Naive thymus-derived CD4-positive, alpha-beta T cell (primary cell): ENCODE results near the gene OSBPL3. TPM values are rescaled to one million over a fixed set of nuclear protein-coding genes. Genes with fewer than 3 reads are reported as not detected.
A peak's percentile ranks its signal among the peaks of the same experiment; 100 is the strongest.

Experiments used
- ATAC-seq: fragments of 150-1000 bp; cut with Tn5 transposase; 2 replicates; pipeline ENCODE4 v1.10.0; 2021; ENCODE audit warnings: mild to moderate bottlenecking, moderate library complexity
- CTCF ChIA-PET: fragments of 350-600 bp; sonication (Branson Sonifier 250); formaldehyde crosslinking; loops from one replicate; lab custom pipeline; 2021; ENCODE audit warnings: antibody characterized with exemption; lab: Charles Lee
- POLR2A ChIA-PET: fragments of 350-600 bp; sonication (Branson Sonifier 250); formaldehyde crosslinking; loops from one replicate; lab custom pipeline; 2021; ENCODE audit warnings: antibody characterized with exemption, inconsistent platforms; lab: Charles Lee
- DNase-seq, 9 donors: peaks; one replicate each; pipeline versions ENCODE4 v3.0.0 to v3.0.0-alpha.2; 2020 to 2022; ENCODE audit warnings: mixed read lengths in 1 of 9
- H3K27ac ChIP-seq: one replicate; pipeline ENCODE4 v1.7.0; 2013; ENCODE audit warnings: mild to moderate bottlenecking, low read depth, low read length, moderate library complexity
- H3K27me3 ChIP-seq, 2 donors: one replicate each; pipeline ENCODE4 v1.7.0; 2013; ENCODE audit warnings: low read length in 2 of 2, mild to moderate bottlenecking in 2 of 2, moderate library complexity in 2 of 2; ENCODE audit not compliant: control insufficient read depth in 2 of 2, insufficient read depth in 2 of 2
- H3K36me3 ChIP-seq, 3 experiments: 1 replicate in 2 of 3; 2 replicates in 1 of 3; pipeline ENCODE4 v1.7.0; 2013; ENCODE audit warnings: low read length in 3 of 3, mild to moderate bottlenecking in 3 of 3, moderate library complexity in 1 of 3; ENCODE audit not compliant: insufficient read depth in 3 of 3, control insufficient read depth in 2 of 3
- H3K4me1 ChIP-seq, 2 donors: one replicate each; pipeline ENCODE4 v1.7.0; 2013; ENCODE audit warnings: low read length in 2 of 2, mild to moderate bottlenecking in 2 of 2, moderate library complexity in 1 of 2; ENCODE audit not compliant: control insufficient read depth in 2 of 2, insufficient read depth in 2 of 2
- H3K4me3 ChIP-seq: 2 replicates; pipeline ENCODE4 v1.7.0; 2013; ENCODE audit warnings: mild to moderate bottlenecking, low read length
- H3K9me3 ChIP-seq, 3 experiments: 1 replicate in 2 of 3; 2 replicates in 1 of 3; pipeline ENCODE4 v1.7.0; 2013; ENCODE audit warnings: low read length in 3 of 3; ENCODE audit not compliant: control insufficient read depth in 2 of 3
- H3K27ac Mint-ChIP-seq, 9 donors: one replicate each; pipeline ENCODE4 v1.8.0; 2020 to 2022; ENCODE audit warnings: mixed read lengths in 9 of 9, mild to moderate bottlenecking in 8 of 9, moderate library complexity in 5 of 9, inconsistent platforms in 2 of 9
- H3K27me3 Mint-ChIP-seq, 5 donors: one replicate each; pipeline ENCODE4 v1.8.0; 2021 to 2022; ENCODE audit warnings: mixed read lengths in 5 of 5, mild to moderate bottlenecking in 1 of 5
- H3K36me3 Mint-ChIP-seq, 5 donors: one replicate each; pipeline ENCODE4 v1.8.0; 2020 to 2022; ENCODE audit warnings: mixed read lengths in 5 of 5, mild to moderate bottlenecking in 3 of 5, inconsistent platforms in 1 of 5
- H3K4me1 Mint-ChIP-seq, 7 donors: one replicate each; pipeline ENCODE4 v1.8.0; 2020 to 2022; ENCODE audit warnings: mixed read lengths in 7 of 7, mild to moderate bottlenecking in 3 of 7, inconsistent platforms in 1 of 7
- H3K4me3 Mint-ChIP-seq, 10 donors: one replicate each; pipeline ENCODE4 v1.8.0; 2020 to 2022; ENCODE audit warnings: mild to moderate bottlenecking in 10 of 10, mixed read lengths in 10 of 10, moderate library complexity in 6 of 10, inconsistent platforms in 2 of 10
- H3K9me3 Mint-ChIP-seq, 11 donors: one replicate each; pipeline ENCODE4 v1.8.0; 2020 to 2022; ENCODE audit warnings: mixed read lengths in 11 of 11, mild to moderate bottlenecking in 4 of 11, inconsistent platforms in 1 of 11, moderate library complexity in 1 of 11
- intact Hi-C, 2 donors: fragments of 100-400 bp; cut with micrococcal nuclease; formaldehyde crosslinking; loops; one replicate each; pipeline ENCODE4 v1.15.1; 2023
- polyA plus RNA-seq, 2 donors: library from polyadenylated mRNA; unstranded; fragments of 300-500 nt; fragmentation: Illumina TruSeq; gene quantifications; one replicate each; pipeline ENCODE4 v1.2.3, GENCODE V29; 2021
- total RNA-seq, 6 experiments: library from RNA in 5 of 6; stranded (reverse) in 5 of 6; gene quantifications; 1 replicate in 5 of 6; 2 replicates in 1 of 6; pipeline ENCODE4 v1.2.3 and lab custom pipeline; 2021 to 2026

Gene OSBPL3
- total and polyA plus RNA-seq, 7 experiments from 2014 or later: 4.5 to 75.7 (median 19.2) TPM

DNA sequence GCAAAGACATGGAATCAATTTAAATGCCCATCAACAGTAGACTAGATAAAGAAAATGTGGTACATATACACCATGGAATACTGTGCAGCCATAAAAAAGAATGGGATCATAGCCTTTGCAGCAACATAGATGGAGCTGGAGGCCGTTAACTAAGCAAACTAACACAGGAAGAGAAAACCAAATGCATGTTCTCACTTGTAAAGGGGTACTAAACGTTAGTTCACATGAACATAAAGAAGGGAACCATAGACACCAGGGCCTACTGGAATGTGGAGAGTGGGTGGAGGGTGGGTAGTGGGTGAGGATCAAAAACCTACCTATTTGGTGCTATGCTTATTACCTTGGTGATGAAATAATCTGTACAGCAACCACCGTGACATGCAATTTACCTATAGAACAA, 144.3 kb downstream of the OSBPL3 start:
- Mint-ChIP-seq H3K27me3 (no peaks in the 10 kb centered on the region), H3K4me3 (peak overlapping the region in 1 of 10 donors; percentile 59), H3K27ac (peak overlapping the region in 1 of 9 donors; percentile 16), H3K4me1 (peaks cover 14 to 60% (median 21%) of the 10 kb centered on the region in 7 donors), H3K36me3 (peaks cover 3 to 47% (median 31%) of the 10 kb centered on the region in 5 donors), H3K9me3 (no peaks in the 10 kb centered on the region)
- no peaks in the 10 kb centered on the region for H3K9me3 ChIP-seq
- POLR2A ChIA-PET: interaction anchor here (1.0 to 1.1 kb wide), 2 partner anchors 15 to 144 kb away, joined by 3 to 4 read pairs; no protein-coding TSS in a partner anchor
- CTCF ChIA-PET: interaction anchor here (1.2 to 3.0 kb wide), 2 partner anchors 15 to 143 kb away, joined by 3 to 14 read pairs; no protein-coding TSS in a partner anchor
- H3K27me3 ChIP-seq: no peaks in the 10 kb centered on the region
- no peak for ATAC-seq
- peaks cover 4 to 19% of the 10 kb centered on the region in 2 donors for H3K4me1 ChIP-seq
- DNase-seq: no peak
- no peak overlapping the region for H3K4me3 ChIP-seq
- H3K27ac ChIP-seq: no peak overlapping the region
- H3K36me3 ChIP-seq: peaks cover 0 to 8% (median 5%) of the 10 kb centered on the region in 3 experiments
- intact Hi-C loops: loop anchor here in 1 of 2 donors (2.0 kb wide), 1 partner anchor 15 kb away; no protein-coding TSS in a partner anchor

DNA sequence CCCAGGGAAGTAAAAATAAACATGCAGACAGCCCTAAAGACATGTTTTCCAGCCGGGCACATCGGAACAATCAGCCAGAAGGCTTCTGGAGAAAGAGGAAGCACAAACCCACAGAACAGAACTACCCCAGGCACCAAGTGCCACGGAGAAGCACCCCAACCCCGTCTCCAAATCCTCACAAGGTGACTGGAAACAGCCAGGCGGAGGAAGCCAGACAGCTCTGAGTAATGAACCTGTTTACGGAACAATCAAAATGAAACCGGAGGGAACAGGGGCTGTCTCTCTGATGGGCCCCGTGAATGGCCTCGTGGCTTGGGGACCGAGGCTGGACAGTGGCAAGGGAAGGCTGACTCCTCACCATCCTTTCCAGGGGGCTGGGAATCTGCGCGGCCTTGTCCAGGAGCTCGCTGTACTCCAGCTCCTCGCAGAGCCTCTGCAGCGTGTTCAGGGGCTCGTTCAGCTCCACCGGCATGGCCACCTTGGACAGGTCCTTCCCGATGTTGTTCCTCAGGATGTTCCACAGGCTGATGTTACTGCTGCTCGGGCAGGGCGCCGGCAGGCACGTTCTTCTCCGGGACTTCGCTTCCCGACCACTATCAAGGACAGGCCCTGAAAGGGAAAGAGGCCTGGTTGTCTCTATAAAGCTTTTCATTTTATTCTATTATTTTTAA, 145.7 kb downstream of the OSBPL3 start:
- peaks cover 14 to 72% (median 22%) of the 10 kb centered on the region in 7 donors for H3K4me1 Mint-ChIP-seq

DNA sequence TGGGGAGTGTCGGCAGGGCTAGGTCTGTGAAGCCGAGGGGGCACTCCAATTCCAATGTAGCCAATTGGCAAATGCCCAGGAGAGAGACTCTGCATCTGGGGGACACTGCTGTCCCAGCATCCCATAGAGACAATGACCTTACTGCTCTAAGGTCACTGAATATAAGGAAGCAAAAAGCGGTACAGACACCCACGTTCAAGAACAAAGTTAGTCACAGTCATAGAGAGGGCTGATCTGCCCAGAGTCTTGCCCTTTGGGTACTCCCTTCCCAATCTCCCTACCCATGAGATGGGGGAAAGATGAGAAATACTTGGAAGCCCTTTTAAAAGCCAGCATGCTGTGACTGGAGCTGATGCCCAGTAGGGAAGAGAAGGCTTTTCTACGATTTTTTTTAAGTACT, 146.4 kb downstream of the OSBPL3 start:
- Histone ChIP-seq H3K4me3 (no peak overlapping the region), H3K27ac (no peak overlapping the region), H3K27me3 (no peaks in the 10 kb centered on the region), H3K9me3 (no peaks in the 10 kb centered on the region), H3K4me1 (peaks cover 4 to 19% of the 10 kb centered on the region in 2 donors), H3K36me3 (peaks cover 0 to 21% (median 13%) of the 10 kb centered on the region in 3 experiments)
- Mint-ChIP-seq H3K36me3 (peaks cover under 1 to 48% (median 29%) of the 10 kb centered on the region in 5 donors), H3K27me3 (no peaks in the 10 kb centered on the region), H3K4me3 (no peak overlapping the region), H3K4me1 (peaks cover 14 to 73% (median 27%) of the 10 kb centered on the region in 7 donors), H3K9me3 (no peaks in the 10 kb centered on the region), H3K27ac (peak overlapping the region in 2 of 9 donors; percentile 31 to 50)
- intact Hi-C loops: no loop called here
- DNase-seq (no peak), ATAC-seq (peak; percentile 62)
- ChIA-PET CTCF (interaction anchor here (0.8 to 3.0 kb wide), 2 partner anchors 11 to 13 kb away, joined by 3 to 14 read pairs; no protein-coding TSS in a partner anchor), POLR2A (no interaction called here)

More for the DNA sequence above, 145.7 kb downstream of the OSBPL3 start:
- Histone ChIP-seq H3K36me3 (peaks cover 0 to 16% (median 13%) of the 10 kb centered on the region in 3 experiments), H3K27me3 (no peaks in the 10 kb centered on the region), H3K4me3 (no peak overlapping the region), H3K9me3 (no peaks in the 10 kb centered on the region), H3K27ac (no peak overlapping the region), H3K4me1 (peaks cover 4 to 19% of the 10 kb centered on the region in 2 donors)
- ChIA-PET CTCF (interaction anchor here (1.2 to 3.0 kb wide), 2 partner anchors 13 to 145 kb away, joined by 3 to 14 read pairs; no protein-coding TSS in a partner anchor), POLR2A (no interaction called here)
- DNase-seq (no peak), ATAC-seq (peak; percentile 67)
- H3K36me3 Mint-ChIP-seq: peaks cover 3 to 48% (median 31%) of the 10 kb centered on the region in 5 donors
- no peaks in the 10 kb centered on the region for H3K27me3 Mint-ChIP-seq
- H3K9me3 Mint-ChIP-seq: no peaks in the 10 kb centered on the region
- no peak overlapping the region for H3K4me3 Mint-ChIP-seq
- H3K27ac Mint-ChIP-seq: peak overlapping the region in 1 of 9 donors; percentile 50
- intact Hi-C loops: no loop called here

DNA sequence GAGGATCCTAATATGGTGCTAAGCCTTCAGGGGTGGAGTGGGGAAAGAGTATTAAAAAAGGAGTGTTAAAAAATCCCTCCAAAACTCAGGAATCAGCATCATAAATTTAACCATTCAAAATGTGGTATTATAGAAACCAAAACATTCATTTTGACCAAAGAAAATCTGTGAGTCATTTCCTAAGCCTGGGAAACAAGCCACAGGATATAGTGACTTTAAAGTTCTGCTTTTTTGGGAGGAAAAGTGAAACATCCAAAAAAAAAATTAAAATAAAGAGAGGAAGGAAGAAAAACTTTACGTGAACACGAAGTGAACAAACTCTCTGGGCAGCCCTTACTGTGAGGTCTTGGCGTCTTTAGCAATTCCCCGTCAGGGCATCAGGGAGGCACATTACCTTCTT, 148.7 kb downstream of the OSBPL3 start:
- no peak overlapping the region for H3K27ac ChIP-seq
- Mint-ChIP-seq H3K4me3 (no peak overlapping the region), H3K27me3 (no peaks in the 10 kb centered on the region), H3K36me3 (peaks cover 0 to 56% (median 24%) of the 10 kb centered on the region in 5 donors), H3K27ac (peak overlapping the region in 1 of 9 donors; percentile 1), H3K4me1 (peaks cover 16 to 78% (median 31%) of the 10 kb centered on the region in 7 donors), H3K9me3 (no peaks in the 10 kb centered on the region)
- ATAC-seq (peak; percentile 12), DNase-seq (no peak)
- no peaks in the 10 kb centered on the region for H3K9me3 ChIP-seq
- intact Hi-C loops: no loop called here
- POLR2A ChIA-PET: no interaction called here
- H3K27me3 ChIP-seq: no peaks in the 10 kb centered on the region
- H3K36me3 ChIP-seq: peaks cover 0 to 21% (median 13%) of the 10 kb centered on the region in 3 experiments
- CTCF ChIA-PET: interaction anchor here (1.0 to 1.2 kb wide), 2 partner anchors 12 to 239 kb away, joined by 7 to 8 read pairs; no protein-coding TSS in a partner anchor
- peaks cover 16 to 22% of the 10 kb centered on the region in 2 donors for H3K4me1 ChIP-seq
- no peak overlapping the region for H3K4me3 ChIP-seq

DNA sequence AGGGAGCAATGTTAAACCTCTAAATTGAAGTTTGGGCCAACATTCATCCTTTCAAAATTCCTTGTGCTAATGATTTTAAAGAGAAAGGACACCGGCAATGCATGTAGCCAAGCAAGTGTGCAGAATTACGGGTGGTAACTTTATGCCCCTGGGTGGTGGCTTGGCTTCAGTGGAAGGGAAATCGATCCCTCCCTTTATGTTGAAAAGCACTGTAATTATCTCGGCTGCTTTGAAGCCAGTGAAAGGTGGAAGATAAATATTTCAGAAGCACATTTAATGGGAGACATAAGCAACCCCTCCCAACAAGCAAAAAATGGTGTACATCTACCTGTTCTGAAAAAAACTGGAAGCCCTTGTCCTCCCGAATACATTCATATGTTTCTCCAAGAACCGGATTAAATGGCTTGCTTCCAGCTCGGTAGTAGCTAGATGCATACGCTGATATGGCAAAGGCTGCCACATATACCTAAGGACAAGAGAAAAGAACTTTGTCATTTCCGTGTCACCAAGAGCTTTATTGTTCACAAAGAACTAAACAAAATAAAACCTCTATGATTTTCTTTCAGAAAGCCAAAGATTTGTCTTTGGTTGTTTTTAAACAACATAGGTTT, 149.4 kb downstream of the OSBPL3 start:
- intact Hi-C loops: no loop called here
- Histone ChIP-seq H3K4me1 (peaks cover 19 to 22% of the 10 kb centered on the region in 2 donors), H3K27me3 (no peaks in the 10 kb centered on the region), H3K27ac (no peak overlapping the region), H3K4me3 (no peak overlapping the region), H3K9me3 (no peaks in the 10 kb centered on the region), H3K36me3 (peaks cover 0 to 21% (median 13%) of the 10 kb centered on the region in 3 experiments)
- DNase-seq (no peak), ATAC-seq (no peak)
- peaks cover 20 to 78% (median 32%) of the 10 kb centered on the region in 7 donors for H3K4me1 Mint-ChIP-seq
- H3K9me3 Mint-ChIP-seq: no peaks in the 10 kb centered on the region
- no peak overlapping the region for H3K27ac Mint-ChIP-seq
- H3K27me3 Mint-ChIP-seq: no peaks in the 10 kb centered on the region
- ChIA-PET CTCF (interaction anchor here (1.2 kb wide), 1 partner anchor 239 kb away, joined by 7 read pairs; no protein-coding TSS in a partner anchor), POLR2A (no interaction called here)
- no peak overlapping the region for H3K4me3 Mint-ChIP-seq
- peaks cover 0 to 58% (median 24%) of the 10 kb centered on the region in 5 donors for H3K36me3 Mint-ChIP-seq

DNA sequence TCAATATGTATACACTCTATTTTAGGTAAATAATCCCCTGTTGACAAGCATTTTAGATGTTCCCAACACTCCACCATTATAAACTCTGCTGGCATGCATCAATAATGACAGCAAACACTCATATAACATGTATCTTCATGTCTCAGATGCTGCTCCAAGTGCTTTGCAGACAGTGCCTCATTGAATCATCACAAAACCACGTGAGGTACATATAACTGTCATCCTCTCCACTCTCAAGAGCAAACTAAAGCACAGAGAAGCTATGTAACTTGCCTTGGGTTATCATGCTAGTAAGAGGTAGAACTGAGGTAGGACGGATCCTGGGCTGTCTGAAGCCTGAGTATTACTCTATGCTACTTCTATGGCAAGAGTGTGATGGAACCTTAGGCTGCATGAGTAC, 150.2 kb downstream of the OSBPL3 start:
- Mint-ChIP-seq H3K36me3 (peaks cover 0 to 64% (median 24%) of the 10 kb centered on the region in 5 donors), H3K27me3 (no peaks in the 10 kb centered on the region), H3K4me3 (peak overlapping the region in 1 of 10 donors; percentile 8), H3K9me3 (no peaks in the 10 kb centered on the region), H3K27ac (no peak overlapping the region), H3K4me1 (peaks cover 26 to 81% (median 36%) of the 10 kb centered on the region in 7 donors)
- H3K4me3 ChIP-seq: no peak overlapping the region
- H3K27ac ChIP-seq: no peak overlapping the region
- H3K36me3 ChIP-seq: peaks cover 0 to 21% (median 13%) of the 10 kb centered on the region in 3 experiments
- peaks cover 23 to 27% of the 10 kb centered on the region in 2 donors for H3K4me1 ChIP-seq
- ATAC-seq: no peak
- no peaks in the 10 kb centered on the region for H3K9me3 ChIP-seq
- no peaks in the 10 kb centered on the region for H3K27me3 ChIP-seq
- DNase-seq: no peak
- intact Hi-C loops: loop anchor here in 1 of 2 donors (10.0 kb wide), 1 partner anchor 255 kb away; the partner anchor contains the start of gene PALS2
- ChIA-PET CTCF (interaction anchor here (1.3 kb wide), 1 partner anchor 241 kb away, joined by 3 read pairs; no protein-coding TSS in a partner anchor), POLR2A (interaction anchor here (1.0 kb wide), 1 partner anchor 152 kb away, joined by 3 read pairs; no protein-coding TSS in a partner anchor)
